HEK293 (cell line): Measurements from ENCODE around the gene EIF4G1.
A peak's percentile ranks its signal among the peaks of the same experiment; 100 is the strongest.

Experiments used
- CTCF ChIA-PET: fragments of 350-600 bp; formaldehyde crosslinking; extraction: SDS; loops from one replicate; lab custom pipeline; 2021; ENCODE audit warnings: antibody characterized with exemption; lab: Yijun Ruan, JAX
- POLR2A ChIA-PET: fragments of 300-600 bp; formaldehyde crosslinking; extraction: SDS; loops from one replicate; lab custom pipeline; 2020; ENCODE audit warnings: antibody characterized with exemption, inconsistent platforms; lab: Yijun Ruan, JAX
- H3K27ac ChIP-seq: fragments of 200-500 bp; sonication (Bioruptor generic); 2 replicates; pipeline ENCODE4 v1.5.1; 2014; ENCODE audit warnings: low read depth, low read length, control low read depth, inconsistent platforms; ENCODE audit errors: extremely low read depth
- H3K36me3 ChIP-seq, 2 experiments: fragments of 200-500 bp in 1 of 2; sonication (Bioruptor generic) in 1 of 2; 1 replicate in 1 of 2; 2 replicates in 1 of 2; pipeline ENCODE4 v1.5.1; 2014 to 2017; ENCODE audit warnings: inconsistent platforms in 2 of 2, low read length in 2 of 2; ENCODE audit not compliant: control insufficient read depth in 2 of 2, insufficient read depth in 1 of 2
- H3K4me1 ChIP-seq: fragments of 200-500 bp; sonication (Bioruptor generic); 2 replicates; pipeline ENCODE4 v1.5.1; 2014; ENCODE audit warnings: mild to moderate bottlenecking, low read length, inconsistent platforms; ENCODE audit not compliant: control insufficient read depth, insufficient read depth
- H3K4me3 ChIP-seq: 2 replicates; pipeline ENCODE4 v1.5.1; 2011; ENCODE audit warnings: low read depth, mild to moderate bottlenecking, control low read depth, low read length, moderate library complexity
- H3K9me3 ChIP-seq: fragments of 200-500 bp; sonication (Bioruptor generic); 2 replicates; pipeline ENCODE4 v1.5.1; 2014; ENCODE audit warnings: low read depth, low read length, inconsistent platforms; ENCODE audit not compliant: control insufficient read depth, insufficient read depth
- KLF9 ChIP-seq: fragments of 450-650 bp; formaldehyde crosslinking; IDR thresholded peaks from 2 replicates; pipeline ENCODE4 v1.5.1; 2016; ENCODE audit warnings: missing biosample characterization, missing genetic modification characterization, low read depth
- MEIS1 ChIP-seq: sonication (generic); formaldehyde crosslinking; IDR thresholded peaks from 2 replicates; pipeline ENCODE4 v1.8.1; 2022; ENCODE audit warnings: missing genetic modification reagents, mild to moderate bottlenecking, borderline replicate concordance
- PRDM1 ChIP-seq: fragments of 450-650 bp; formaldehyde crosslinking; IDR thresholded peaks from 2 replicates; pipeline ENCODE4; 2016; ENCODE audit warnings: missing biosample characterization, missing genetic modification characterization
- PRDM4 ChIP-seq: fragments of 450-650 bp; formaldehyde crosslinking; IDR thresholded peaks from 2 replicates; pipeline ENCODE4 v1.5.1; 2017; ENCODE audit warnings: missing biosample characterization, missing genetic modification characterization
- SP7 ChIP-seq: fragments of 450-650 bp; formaldehyde crosslinking; IDR thresholded peaks from 2 replicates; pipeline ENCODE4 v1.5.1; 2016; ENCODE audit warnings: missing biosample characterization, missing genetic modification characterization
- ZBTB26 ChIP-seq: fragments of 450-650 bp; formaldehyde crosslinking; optimal IDR thresholded peaks from 2 replicates; pipeline ENCODE3; 2016; ENCODE audit warnings: missing biosample characterization, mild to moderate bottlenecking, missing genetic modification characterization
- ZBTB8A ChIP-seq: fragments of 450-650 bp; formaldehyde crosslinking; IDR thresholded peaks from 2 replicates; pipeline ENCODE4 v1.5.1; 2016; ENCODE audit warnings: missing biosample characterization, missing genetic modification characterization
- ZNF133 ChIP-seq: fragments of 450-650 bp; formaldehyde crosslinking; IDR thresholded peaks from 2 replicates; pipeline ENCODE4 v1.5.1; 2016; ENCODE audit warnings: missing biosample characterization, missing genetic modification characterization
- ZNF146 ChIP-seq: fragments of 450-650 bp; formaldehyde crosslinking; IDR thresholded peaks from 2 replicates; pipeline ENCODE4 v1.5.1; 2016; ENCODE audit warnings: missing biosample characterization, missing genetic modification characterization
- ZNF248 ChIP-seq: fragments of 450-650 bp; formaldehyde crosslinking; IDR thresholded peaks from 2 replicates; pipeline ENCODE4 v1.5.1; 2017; ENCODE audit warnings: missing biosample characterization, missing genetic modification characterization
- ZNF280D ChIP-seq: fragments of 450-650 bp; formaldehyde crosslinking; IDR thresholded peaks from 2 replicates; pipeline ENCODE4 v1.5.1; 2016; ENCODE audit warnings: missing biosample characterization, missing genetic modification characterization
- ZNF324 ChIP-seq: fragments of 450-650 bp; formaldehyde crosslinking; IDR thresholded peaks from 2 replicates; pipeline ENCODE4 v1.5.1; 2016; ENCODE audit warnings: missing biosample characterization, missing genetic modification characterization
- ZNF354C ChIP-seq: fragments of 450-650 bp; formaldehyde crosslinking; IDR thresholded peaks from 2 replicates; pipeline ENCODE4 v1.5.1; 2016; ENCODE audit warnings: missing biosample characterization, missing genetic modification characterization, low read depth, borderline replicate concordance
- ZNF510 ChIP-seq: fragments of 450-650 bp; formaldehyde crosslinking; IDR thresholded peaks from 2 replicates; pipeline ENCODE4 v1.5.1; 2018; ENCODE audit warnings: mild to moderate bottlenecking, missing genetic modification characterization, missing biosample characterization; ENCODE audit not compliant: insufficient replicate concordance
- ZNF544 ChIP-seq: fragments of 450-650 bp; formaldehyde crosslinking; IDR thresholded peaks from 2 replicates; pipeline ENCODE4 v1.5.0; 2017; ENCODE audit warnings: missing biosample characterization, missing genetic modification characterization
- ZNF629 ChIP-seq: fragments of 450-650 bp; formaldehyde crosslinking; IDR thresholded peaks from 2 replicates; pipeline ENCODE4 v1.5.1; 2017; ENCODE audit warnings: missing biosample characterization, missing genetic modification characterization
- ZNF707 ChIP-seq: fragments of 450-650 bp; formaldehyde crosslinking; IDR thresholded peaks from 2 replicates; pipeline ENCODE4 v1.5.1; 2016; ENCODE audit warnings: missing biosample characterization, missing genetic modification characterization
- ZNF747 ChIP-seq: fragments of 450-650 bp; formaldehyde crosslinking; IDR thresholded peaks from 2 replicates; pipeline ENCODE4 v1.5.1; 2016; ENCODE audit warnings: missing biosample characterization, missing genetic modification characterization
- ZNF768 ChIP-seq: fragments of 450-650 bp; formaldehyde crosslinking; IDR thresholded peaks from 2 replicates; pipeline ENCODE4 v1.5.1; 2018; ENCODE audit warnings: missing biosample characterization, mild to moderate bottlenecking, missing genetic modification characterization
- ZNF777 ChIP-seq: fragments of 450-650 bp; formaldehyde crosslinking; IDR thresholded peaks from 2 replicates; pipeline ENCODE4 v1.5.1; 2017; ENCODE audit warnings: missing biosample characterization, missing genetic modification characterization, borderline replicate concordance
- ZNF837 ChIP-seq: fragments of 450-650 bp; formaldehyde crosslinking; IDR thresholded peaks from 2 replicates; pipeline ENCODE4 v1.5.1; 2016; ENCODE audit warnings: missing biosample characterization, missing genetic modification characterization
- TF ChIP-seq, protein P1 (sequence below): fragments of 450-650 bp; IDR thresholded peaks from 2 replicates; pipeline ENCODE4 v1.5.1; 2018; ENCODE audit warnings: missing biosample characterization, mild to moderate bottlenecking, missing genetic modification characterization
- TF ChIP-seq, protein P2 (sequence below): fragments of 450-650 bp; formaldehyde crosslinking; IDR thresholded peaks from 2 replicates; pipeline ENCODE4 v1.5.0; 2017; ENCODE audit warnings: missing biosample characterization, missing genetic modification characterization, borderline replicate concordance
- TF ChIP-seq, protein P3 (sequence below): fragments of 450-650 bp; formaldehyde crosslinking; IDR thresholded peaks from 2 replicates; pipeline ENCODE4 v1.5.1; 2016; ENCODE audit warnings: missing biosample characterization, missing genetic modification characterization, low read depth

The EIF4G1 gene

DNA sequence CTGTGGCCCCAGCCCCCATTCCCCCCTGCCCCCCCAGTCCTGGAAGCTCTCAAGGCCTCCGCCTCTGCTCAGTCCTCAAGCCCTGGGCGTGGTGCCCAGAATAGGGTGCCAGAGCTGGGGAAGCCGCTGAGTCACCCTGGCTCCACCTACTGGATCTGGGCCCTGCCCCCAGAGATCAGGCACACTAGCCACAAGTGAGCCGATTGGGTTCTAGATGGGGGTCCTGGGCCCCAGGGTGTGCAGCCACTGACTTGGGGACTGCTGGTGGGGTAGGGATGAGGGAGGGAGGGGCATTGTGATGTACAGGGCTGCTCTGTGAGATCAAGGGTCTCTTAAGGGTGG, 5.7 kb downstream of the EIF4G1 start:
- H3K9me3 ChIP-seq: no peaks in the 10 kb centered on the region
- ChIA-PET POLR2A (interaction anchor here (0.9 to 1.4 kb wide), 5 partner anchors 9 to 42 kb away, joined by 3 to 4 read pairs (median 3); no protein-coding TSS in a partner anchor), CTCF (no interaction called here)
- H3K27ac ChIP-seq: no peak overlapping the region
- H3K36me3 ChIP-seq: peaks cover 25 to 99% of the 10 kb centered on the region in 2 experiments
- no peak overlapping the region for H3K4me3 ChIP-seq
- peaks cover 4% of the 10 kb centered on the region; the same call in 1 of the 2 replicates for H3K4me1 ChIP-seq
- TF ChIP-seq ZNF354C (tag by site-specific recombination) (no peak), ZNF777 (tag by site-specific recombination) (no peak), ZNF629 (tag by site-specific recombination) (no peak), ZNF544 (tag by site-specific recombination) (no peak), ZNF747 (tag by site-specific recombination) (no peak), ZBTB8A (tag by site-specific recombination) (peak; percentile 80), ZNF324 (tag by site-specific recombination) (no peak), ZNF510 (tag by site-specific recombination) (no peak), ZNF146 (tag by site-specific recombination) (no peak), ZNF280D (tag by site-specific recombination) (no peak), ZNF248 (tag by site-specific recombination) (no peak), PRDM4 (tag by site-specific recombination) (no peak), ZBTB26 (tag by site-specific recombination) (no peak), ZNF707 (tag by site-specific recombination) (no peak), ZNF133 (tag by site-specific recombination) (no peak), PRDM1 (tag by site-specific recombination) (no peak), MEIS1 (CRISPR knock-in tag) (no peak), SP7 (tag by site-specific recombination) (no peak), ZNF768 (tag by site-specific recombination) (no peak), KLF9 (tag by site-specific recombination) (peak; percentile 29; the same call in 1 of the 2 replicates), ZNF837 (tag by site-specific recombination) (no peak)
- TF ChIP-seq, protein P1, sequence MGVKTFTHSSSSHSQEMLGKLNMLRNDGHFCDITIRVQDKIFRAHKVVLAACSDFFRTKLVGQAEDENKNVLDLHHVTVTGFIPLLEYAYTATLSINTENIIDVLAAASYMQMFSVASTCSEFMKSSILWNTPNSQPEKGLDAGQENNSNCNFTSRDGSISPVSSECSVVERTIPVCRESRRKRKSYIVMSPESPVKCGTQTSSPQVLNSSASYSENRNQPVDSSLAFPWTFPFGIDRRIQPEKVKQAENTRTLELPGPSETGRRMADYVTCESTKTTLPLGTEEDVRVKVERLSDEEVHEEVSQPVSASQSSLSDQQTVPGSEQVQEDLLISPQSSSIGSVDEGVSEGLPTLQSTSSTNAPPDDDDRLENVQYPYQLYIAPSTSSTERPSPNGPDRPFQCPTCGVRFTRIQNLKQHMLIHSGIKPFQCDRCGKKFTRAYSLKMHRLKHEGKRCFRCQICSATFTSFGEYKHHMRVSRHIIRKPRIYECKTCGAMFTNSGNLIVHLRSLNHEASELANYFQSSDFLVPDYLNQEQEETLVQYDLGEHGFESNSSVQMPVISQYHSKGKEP: no peak
- TF ChIP-seq, protein P2, sequence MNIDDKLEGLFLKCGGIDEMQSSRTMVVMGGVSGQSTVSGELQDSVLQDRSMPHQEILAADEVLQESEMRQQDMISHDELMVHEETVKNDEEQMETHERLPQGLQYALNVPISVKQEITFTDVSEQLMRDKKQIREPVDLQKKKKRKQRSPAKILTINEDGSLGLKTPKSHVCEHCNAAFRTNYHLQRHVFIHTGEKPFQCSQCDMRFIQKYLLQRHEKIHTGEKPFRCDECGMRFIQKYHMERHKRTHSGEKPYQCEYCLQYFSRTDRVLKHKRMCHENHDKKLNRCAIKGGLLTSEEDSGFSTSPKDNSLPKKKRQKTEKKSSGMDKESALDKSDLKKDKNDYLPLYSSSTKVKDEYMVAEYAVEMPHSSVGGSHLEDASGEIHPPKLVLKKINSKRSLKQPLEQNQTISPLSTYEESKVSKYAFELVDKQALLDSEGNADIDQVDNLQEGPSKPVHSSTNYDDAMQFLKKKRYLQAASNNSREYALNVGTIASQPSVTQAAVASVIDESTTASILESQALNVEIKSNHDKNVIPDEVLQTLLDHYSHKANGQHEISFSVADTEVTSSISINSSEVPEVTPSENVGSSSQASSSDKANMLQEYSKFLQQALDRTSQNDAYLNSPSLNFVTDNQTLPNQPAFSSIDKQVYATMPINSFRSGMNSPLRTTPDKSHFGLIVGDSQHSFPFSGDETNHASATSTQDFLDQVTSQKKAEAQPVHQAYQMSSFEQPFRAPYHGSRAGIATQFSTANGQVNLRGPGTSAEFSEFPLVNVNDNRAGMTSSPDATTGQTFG: no peak
- TF ChIP-seq, protein P3, sequence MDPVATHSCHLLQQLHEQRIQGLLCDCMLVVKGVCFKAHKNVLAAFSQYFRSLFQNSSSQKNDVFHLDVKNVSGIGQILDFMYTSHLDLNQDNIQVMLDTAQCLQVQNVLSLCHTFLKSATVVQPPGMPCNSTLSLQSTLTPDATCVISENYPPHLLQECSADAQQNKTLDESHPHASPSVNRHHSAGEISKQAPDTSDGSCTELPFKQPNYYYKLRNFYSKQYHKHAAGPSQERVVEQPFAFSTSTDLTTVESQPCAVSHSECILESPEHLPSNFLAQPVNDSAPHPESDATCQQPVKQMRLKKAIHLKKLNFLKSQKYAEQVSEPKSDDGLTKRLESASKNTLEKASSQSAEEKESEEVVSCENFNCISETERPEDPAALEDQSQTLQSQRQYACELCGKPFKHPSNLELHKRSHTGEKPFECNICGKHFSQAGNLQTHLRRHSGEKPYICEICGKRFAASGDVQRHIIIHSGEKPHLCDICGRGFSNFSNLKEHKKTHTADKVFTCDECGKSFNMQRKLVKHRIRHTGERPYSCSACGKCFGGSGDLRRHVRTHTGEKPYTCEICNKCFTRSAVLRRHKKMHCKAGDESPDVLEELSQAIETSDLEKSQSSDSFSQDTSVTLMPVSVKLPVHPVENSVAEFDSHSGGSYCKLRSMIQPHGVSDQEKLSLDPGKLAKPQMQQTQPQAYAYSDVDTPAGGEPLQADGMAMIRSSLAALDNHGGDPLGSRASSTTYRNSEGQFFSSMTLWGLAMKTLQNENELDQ (tag by site-specific recombination): no peak
